Measurements from ENCODE around the gene USP35.

Gene USP35

DNA sequence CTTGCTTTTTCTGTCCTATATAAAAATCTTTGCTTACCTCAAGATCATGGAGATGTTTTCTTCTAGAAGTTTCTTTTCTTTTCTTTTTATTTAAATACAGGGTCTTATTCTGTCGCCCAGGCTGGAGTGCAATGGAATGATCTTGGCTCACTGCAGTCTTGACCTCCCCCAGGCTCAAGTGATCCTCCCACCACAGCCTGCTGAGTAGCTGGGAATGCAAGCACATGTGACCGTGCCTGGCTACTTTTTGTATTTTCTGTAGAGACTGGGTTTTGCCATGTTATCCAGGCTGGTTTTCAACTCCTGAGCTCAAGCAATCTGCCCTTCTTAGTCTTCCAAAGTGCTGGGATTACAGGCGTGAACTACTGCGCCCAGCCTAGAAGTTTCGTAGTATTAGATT, 45.3 kb downstream of the USP35 start:
- DNase-seq = no peak

DNA sequence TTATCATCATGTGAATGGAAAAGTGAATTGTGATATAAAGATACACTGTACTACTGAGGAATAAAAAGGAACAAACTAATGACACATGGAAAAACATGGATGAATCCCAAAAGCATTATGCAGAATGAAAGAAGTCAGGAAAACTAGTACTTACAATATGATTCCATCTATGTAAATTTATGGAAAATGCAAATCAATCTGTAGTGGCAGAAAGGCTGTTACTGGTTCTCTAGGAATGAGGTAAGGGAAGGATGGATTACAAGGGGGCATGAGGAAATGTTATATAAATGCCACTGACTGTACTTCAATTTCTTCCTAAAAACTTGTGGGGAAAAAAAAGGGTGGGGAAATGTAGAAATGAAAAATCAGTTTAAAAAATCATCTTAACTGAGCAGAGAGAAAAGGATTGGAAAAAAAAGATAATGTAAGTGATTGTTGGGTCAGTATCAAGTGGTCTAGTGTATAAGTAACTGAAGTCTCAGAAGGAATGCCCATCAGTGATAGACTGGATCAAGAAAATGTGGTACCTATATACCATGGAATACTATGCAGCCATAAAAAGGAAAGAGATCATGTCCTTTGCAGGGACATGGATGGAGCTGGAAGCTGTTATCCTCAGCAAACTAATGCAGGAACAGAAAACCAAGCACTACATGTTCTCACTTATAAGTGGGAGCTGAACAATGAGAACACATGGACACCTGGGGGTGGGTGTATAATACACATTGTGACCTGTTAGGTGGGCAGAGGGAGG, 48.8 kb downstream of the USP35 start:
- no peak for DNase-seq

DNA sequence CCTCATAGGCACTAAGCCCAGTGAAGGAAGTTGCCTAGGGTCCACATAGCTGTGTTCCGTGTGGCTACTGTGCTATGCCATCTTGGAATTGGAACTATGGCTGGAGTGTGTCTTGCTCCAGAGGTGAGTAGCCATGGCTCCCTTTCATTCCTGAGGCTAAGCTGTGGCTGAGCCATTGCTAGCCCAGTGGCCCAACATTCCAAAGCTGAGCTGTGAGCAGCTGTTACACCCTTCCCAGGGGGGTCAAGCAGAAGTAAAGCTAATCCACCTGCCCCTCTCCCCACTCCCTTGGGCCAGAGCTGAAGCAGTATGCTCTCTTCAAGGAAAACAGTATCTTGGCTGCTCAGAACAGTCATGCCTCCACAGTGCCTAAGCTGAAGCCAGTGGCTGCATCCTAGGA, 51.1 kb downstream of the USP35 start:
- no peak for DNase-seq

DNA sequence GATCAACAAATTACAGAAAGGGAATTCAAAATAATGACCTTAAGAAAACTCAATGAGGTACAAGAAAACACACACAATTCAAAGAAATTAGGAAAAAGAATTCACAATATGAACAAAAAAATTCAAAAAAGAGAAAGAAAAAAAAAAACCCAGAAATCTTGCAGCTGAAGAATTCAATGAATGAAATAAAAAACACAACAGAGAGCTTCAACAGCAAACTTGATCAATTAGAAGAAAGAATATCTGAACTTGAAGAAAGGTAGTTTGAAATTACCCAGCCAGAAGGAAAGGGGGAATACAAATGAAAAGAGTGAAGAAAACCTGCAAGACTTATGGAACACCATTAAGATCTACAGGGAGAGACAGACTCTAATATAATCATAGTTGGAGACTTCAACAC, 52.8 kb downstream of the USP35 start:
- DNase-seq = no peak

DNA sequence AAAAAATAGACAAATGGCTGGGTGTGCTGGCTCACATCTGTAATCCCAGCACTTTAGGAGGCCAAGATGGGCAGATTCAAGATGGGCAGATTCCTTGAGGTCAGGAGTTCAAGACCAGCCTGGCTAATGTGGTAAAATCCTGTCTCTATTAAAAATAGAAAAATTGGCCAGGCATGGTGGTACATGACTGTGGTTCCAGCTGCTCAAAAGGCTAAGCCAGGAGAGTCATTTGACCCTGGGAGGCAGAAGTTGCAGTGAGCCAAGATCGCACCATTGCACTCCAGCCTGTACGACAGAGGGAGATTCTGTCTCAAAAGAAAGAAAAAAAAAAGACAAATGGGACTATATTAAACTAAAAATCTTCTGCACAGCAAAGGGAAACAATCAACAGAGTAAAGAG, 55.4 kb downstream of the USP35 start:
- no peak for DNase-seq

DNA sequence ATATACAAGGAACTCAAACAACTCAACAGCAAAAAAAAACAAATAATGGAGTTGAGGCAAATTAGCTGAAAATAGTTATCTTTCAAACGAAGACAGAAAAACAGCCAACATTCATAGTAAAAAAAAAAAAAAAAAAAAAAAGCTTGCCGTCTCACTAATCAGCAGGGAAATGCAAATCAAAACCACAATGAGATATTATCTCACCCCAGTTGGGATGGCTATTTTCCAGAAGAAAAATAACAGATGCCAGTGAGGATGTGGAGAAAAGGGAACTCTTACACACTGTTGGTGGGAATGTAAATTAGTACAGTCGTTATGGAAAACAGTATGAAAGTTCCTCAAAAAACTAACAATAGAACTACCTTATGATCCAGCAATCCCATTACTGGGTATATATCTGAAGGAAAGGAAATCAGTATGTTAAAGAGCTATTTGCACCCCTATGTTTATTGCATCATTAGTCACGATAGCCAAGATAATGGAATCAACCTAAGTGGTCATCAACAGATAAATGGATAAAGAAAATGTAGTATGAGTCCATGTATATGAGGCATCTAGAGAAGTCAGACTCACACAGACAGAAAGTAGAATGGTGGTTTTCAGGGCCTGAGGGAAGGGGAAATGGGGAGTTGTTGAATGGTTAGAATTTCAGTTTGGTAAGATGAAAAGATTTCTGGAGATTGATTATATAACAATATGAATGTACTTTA, 56.0 kb downstream of the USP35 start:
- no peak for DNase-seq

DNA sequence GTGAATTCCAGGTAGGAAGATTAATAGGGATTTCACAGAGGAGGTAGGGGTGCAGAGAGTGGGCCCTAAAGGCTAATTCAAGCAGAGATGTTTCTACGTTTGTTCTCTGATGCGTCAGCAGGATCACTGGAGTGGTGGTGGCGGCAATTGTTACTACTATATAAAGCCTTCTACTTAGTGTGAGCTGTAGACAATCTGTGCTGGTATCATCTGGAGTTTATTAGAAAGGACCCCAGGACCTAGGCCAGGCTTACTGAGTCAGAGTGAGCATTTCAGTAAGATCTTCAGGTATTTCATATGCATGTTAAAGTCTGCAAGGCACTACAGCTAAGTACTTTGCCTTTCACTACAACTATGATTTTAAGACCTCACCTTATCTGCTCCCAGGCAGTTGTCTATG, 59.5 kb downstream of the USP35 start:
- DNase-seq = no peak

DNA sequence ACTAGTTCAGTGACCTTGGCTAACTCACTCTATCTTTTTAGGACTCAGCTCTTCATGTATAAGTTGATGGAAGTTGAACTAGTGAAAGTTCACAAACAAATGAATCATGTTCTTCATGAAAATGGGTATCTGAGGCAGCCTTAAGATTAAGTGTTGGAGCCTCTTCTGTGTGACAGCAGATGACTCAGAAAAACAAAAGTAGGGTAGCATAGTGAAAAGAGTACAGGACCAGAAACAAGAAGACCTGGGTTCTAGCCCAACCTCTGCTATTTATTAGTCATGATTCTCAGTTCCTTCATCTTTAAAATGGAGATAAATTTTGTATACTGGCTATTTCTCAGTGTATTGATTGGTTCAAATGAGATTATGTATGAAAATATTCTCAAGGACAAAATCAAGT, 60.2 kb downstream of the USP35 start:
- no peak for DNase-seq

DNA sequence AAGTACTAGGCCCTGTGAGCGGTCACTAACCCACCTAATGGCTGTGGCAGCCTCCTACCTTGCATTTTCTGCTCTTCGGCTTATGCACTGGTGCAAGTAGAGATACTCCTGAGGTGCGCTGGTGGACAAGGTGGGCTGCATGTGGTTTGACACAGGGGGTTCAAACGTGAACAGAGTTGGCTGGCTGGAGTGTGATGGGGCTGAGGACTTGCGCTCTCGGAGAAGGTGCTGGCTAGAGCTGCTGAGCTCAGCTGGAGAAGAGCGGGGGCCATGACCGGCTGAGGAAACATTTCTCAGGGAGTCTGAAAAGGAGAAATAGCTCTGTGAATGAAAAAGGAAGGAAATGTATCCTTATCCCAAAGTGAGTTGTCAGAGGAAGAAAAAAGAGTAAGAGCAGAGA, 61.4 kb downstream of the USP35 start:
- no peak for DNase-seq

DNA sequence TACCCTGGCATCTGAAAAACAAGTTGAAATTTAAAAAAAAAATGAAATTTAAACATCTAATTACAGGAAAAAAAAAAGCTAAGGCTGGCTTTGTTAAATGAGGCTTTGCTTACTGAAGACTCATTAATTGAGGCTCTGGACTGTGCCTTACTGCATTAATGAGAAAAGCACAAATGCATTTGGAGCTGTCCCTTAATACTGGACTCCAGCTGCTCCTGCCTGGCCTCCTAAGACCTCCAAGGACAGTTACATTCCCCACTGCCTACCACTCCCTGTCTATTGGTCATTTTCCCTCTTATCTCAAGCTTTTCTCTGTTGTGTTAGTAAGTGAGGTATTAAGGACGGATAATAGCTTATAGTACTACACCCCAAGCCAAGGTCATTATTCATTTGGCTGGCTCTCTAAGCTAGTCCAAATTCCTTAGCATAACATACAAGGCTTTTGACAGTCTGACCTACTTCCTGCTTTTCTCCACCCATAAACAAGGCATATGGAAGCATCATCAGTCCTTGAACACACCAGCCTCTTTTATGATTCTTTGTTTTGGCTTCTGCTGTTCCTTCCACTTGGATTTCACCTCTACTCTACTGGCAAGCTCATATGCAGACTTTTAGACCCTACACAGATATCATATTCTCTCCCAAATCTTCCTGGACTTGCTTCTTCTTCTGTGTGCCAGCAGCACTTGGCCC, 62.5 kb downstream of the USP35 start:
- DNase-seq = no peak

DNA sequence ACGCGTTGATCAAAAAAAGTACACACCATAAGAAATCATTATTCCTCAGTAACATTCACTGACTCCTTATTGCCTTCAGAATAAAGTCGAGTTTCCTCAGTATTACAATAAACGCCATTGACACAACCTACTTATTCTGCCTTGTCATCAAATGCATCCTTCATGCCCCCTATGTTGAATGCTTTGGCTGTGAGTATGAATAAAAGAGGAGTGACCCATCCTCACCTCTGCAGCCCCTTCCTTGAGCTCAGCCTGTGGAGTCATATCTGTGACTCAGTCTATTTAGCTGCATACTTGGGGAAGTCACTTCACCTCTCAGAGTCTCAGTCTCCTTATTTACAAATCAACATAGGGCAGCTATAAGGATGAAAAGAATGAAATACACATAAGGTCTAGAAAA, 65.1 kb downstream of the USP35 start:
- no peak for DNase-seq

DNA sequence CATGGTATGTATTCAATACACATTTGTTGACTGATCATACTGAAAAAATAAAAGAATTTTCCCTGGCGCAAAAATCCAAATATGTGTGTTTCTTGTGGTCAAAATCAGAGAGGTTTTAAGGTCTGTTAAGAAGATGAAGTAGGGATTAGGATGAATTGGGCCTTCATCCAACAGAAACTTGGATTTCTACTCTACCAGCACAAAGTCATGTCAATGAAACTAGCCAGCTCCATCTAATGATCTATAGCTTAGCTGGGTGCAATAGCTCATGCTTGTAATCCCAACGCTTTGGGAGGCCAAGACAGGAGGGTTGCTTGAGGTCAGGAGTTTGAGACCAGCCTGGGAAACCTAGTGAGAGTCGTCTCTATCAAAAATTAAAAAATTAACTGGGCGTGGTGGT, 65.5 kb downstream of the USP35 start:
- no peak for DNase-seq

DNA sequence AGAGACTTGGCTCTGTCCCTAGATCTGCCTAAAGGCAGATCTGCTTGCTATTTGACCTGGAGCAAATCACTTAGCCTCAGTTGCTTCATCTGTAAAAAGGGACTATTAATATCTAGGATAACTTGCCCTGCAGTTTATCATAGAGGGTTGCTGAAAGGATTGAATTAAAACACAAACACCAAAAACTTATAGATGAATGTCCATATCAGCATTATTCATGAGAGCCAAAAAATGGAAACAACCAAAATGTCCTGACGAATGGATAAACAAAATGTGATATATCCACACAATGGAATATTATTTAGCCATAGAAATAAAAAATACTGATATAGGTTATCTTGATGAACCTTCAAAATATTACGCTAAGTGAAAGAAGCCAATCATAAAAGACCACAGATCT, 67.2 kb downstream of the USP35 start:
- DNase-seq = no peak

DNA sequence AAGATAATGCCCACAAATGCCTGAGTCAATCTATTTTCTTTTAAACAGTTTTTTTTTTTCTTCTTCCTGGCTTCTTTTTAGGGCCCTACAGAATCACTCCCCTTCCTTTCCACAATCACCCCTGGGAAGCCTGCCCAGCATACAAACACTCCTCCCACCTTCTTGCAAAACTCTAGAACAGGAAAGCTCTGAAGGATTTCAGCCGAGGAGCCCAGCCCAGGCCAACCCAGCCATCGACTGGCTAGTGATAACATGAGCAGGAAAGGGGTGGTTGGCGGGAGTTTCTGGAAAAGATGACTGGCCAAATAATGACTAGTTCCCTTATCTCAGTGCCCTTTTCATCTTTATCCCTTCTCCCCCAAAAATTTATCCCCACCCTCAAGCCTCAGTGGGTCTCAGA, 68.2 kb downstream of the USP35 start:
- DNase-seq = no peak

DNA sequence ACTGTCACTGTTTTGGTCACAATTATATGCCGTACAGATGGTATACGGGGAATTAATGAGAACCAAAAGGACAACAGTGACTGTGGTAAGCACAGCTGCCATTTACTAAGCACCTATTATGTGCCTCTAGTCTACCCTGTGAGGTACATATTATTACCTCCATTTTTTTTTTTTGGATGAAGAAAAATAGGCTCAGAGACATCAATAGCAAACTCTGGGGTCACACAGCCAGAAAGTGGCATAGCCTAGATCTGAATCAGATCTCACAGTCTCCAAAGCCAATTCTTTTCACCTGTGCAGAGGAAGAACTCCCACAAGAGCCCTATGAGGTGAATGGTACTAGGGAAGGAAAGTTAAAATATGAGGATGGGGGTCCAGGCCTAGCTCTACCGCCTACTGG, 68.9 kb downstream of the USP35 start:
- no peak for DNase-seq

DNA sequence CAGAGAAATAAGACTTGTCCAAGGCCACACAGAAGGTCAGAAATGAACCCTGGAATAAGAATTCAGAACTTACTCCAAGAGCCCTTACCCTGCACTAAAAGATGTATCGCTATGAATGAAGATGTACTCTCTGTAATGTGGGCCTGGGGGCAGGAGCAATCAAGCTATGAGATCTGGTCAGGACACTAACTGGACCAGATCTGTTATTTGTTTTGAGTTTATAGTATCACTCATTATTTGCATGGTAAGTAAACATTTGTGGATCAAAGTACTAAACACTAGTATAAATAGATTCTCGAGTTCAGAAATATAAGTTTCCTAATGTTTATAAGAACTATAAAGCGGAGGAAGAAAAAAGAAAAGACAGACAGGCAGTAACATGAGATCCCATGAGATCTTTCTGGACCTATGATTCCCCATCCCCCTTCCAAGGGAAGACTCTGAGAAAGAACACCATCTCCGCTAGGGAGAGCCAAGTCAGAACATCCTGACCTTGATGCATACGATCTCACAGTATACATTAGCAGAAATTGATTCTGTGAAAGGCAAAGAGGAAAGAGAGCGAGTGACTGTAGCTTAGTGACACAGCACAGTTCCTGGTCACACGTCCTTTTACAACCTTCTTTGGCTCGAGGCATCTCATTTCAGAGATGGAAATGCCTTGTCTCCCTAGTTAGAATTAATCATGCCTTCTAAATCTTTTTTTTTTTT, 71.2 kb downstream of the USP35 start:
- no peak for DNase-seq

DNA sequence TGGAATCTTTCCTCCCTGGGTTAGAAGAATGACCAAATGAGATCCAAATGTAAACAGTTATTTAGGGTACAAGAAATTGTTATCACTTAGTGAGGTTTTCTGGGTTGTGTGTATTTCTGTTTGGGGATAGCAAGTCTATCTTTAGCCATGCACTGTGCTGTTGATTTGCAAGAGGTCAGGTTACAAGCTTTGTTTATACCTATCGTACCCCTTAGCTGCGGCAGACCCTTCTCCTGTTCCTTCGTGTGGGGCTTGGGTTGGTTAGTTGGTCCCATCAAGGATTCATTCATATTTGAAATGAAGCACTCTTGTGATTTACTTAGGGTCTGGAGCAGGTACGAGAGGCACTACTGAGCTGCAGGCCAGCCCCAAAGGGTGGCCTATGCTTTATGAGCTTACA, 72.6 kb downstream of the USP35 start:
- DNase-seq = no peak

DNA sequence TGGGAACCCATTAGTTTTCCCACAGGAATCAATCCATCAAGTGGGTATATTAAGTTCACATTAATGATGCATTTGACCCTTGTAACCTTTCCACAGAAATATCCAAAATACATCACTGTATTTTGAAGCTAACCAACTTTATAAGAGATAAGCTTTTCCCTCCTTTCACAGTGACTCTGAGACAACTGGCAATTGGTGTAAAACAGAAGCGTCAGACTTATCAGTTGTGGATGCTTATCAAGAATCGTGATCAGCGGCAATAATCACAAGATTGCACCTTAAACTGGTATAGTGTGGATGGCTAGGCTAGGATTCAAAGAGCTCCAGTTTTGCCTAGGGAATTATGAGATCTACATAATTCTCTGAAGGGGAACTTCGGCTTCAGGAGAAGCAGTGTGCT, 73.1 kb downstream of the USP35 start:
- no peak for DNase-seq

DNA sequence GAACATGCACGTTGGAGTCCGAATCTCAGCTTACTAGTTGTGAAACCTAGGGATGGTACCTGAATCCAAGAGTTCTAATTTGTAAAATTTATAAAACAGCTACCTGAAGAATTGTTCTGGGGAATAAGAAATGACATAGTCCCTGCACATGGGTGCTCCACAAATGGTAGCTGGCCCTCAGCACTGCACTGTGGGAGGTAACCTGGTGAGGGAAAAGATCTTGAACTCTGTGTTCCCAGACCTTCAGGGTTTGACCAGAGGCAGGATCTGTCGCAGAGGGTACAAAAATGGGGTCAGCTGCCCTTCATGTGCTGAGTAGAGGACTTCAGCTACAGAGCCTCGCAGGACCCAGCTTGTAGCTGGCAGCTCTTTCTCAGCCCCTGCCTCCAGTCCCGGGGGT, 73.5 kb downstream of the USP35 start:
- no peak for DNase-seq

DNA sequence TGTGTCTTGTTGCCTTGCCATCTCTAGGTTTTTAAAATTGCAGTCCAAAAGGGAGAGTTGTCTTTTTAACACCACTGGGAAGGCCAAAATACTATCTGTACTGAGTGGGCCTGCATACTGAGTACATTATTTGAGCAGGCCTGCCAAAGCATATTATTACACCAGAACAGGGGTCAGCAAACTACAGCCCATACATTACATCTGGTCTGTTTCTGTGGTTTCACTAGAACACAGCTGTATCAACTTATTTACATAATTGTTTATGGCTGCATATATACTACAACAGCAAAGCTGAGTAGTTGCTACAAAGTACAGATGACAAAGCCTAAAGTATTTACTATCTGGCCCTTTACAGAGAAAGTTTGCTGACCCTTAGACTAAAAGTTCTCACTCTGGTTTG, 74.0 kb downstream of the USP35 start:
- no peak for DNase-seq

All from SW 1271 (cell line).